H1 (cell line): ENCODE results near the gene SPTY2D1. TPM values are rescaled to one million over a fixed set of nuclear protein-coding genes. Genes with fewer than 3 reads are reported as not detected.

Experiments
- polyA plus RNA-seq, 7 experiments: library from polyadenylated mRNA; depleted of rRNA in 3 of 7; stranded (reverse) in 5 of 7; unstranded in 2 of 7; fragments of >200 nt in 5 of 7; fragments of 200-250 nt in 2 of 7; gene quantifications; 1 replicate in 5 of 7; 2 replicates in 1 of 7; 4 replicates in 1 of 7; pipeline versions ENCODE4 v1.2.1 to v1.2.3, GENCODE V29; 2011 to 2013; ENCODE audit warnings: missing spikeins in 2 of 7, mixed read lengths in 2 of 7
- total RNA-seq: library from RNA; stranded (reverse); fragmentation: NEBNext Ultra II Directional; extraction: Animal tissue kit (Norgen Biotek cat#: 25700); gene quantifications from 2 replicates; pipeline ENCODE4 v1.2.1, GENCODE V29; 2021

SPTY2D1 gene
- total and polyA plus RNA-seq, 2 of the 8 experiments (the other 6 are each of a cell fraction or from before 2014, with no cell fraction given), result 4.9 to 17.6 TPM

Other genes with a start within 250 kb of the SPTY2D1 start
- gene LDHA, start 239.8 kb downstream of the SPTY2D1 start, total RNA-seq, result 480 and 486 TPM in 2 replicates
- 241 and 443 TPM in 2 replicates for gene LDHA, start 239.8 kb downstream of the SPTY2D1 start, polyA plus RNA-seq (2011; rRNA removed)
- 0.88 and 0.96 TPM in 2 replicates for gene LDHC, start 222.0 kb downstream of the SPTY2D1 start, total RNA-seq
- gene LDHC, start 222.0 kb downstream of the SPTY2D1 start, polyA plus RNA-seq (2011; rRNA removed), result 0.39 and 1.2 TPM in 2 replicates
- not detected in 2 replicates for gene LDHAL6A, start 178.5 kb downstream of the SPTY2D1 start, total RNA-seq
- gene LDHAL6A, start 178.5 kb downstream of the SPTY2D1 start, polyA plus RNA-seq (2011; rRNA removed), result not detected in 2 replicates
- 50.8 and 58.2 TPM in 2 replicates for gene TSG101, start 107.4 kb downstream of the SPTY2D1 start, total RNA-seq
- 138 and 151 TPM in 2 replicates for gene TSG101, start 107.4 kb downstream of the SPTY2D1 start, polyA plus RNA-seq (2011; rRNA removed)
- 6.0 and 7.3 TPM in 2 replicates for gene UEVLD, start 45.6 kb downstream of the SPTY2D1 start, total RNA-seq
- gene UEVLD, start 45.6 kb downstream of the SPTY2D1 start, polyA plus RNA-seq (2011; rRNA removed), result 3.6 and 4.1 TPM in 2 replicates
- gene MISFA, start 34.6 kb downstream of the SPTY2D1 start, total RNA-seq, result 3.8 and 4.1 TPM in 2 replicates
- gene MISFA, start 34.6 kb downstream of the SPTY2D1 start, polyA plus RNA-seq (2011; rRNA removed), result 0.33 and 0.51 TPM in 2 replicates
- 1.7 and 2.0 TPM in 2 replicates for gene TMEM86A, start 64.4 kb upstream of the SPTY2D1 start, total RNA-seq
- 1.5 and 2.4 TPM in 2 replicates for gene TMEM86A, start 64.4 kb upstream of the SPTY2D1 start, polyA plus RNA-seq (2011; rRNA removed)
- not detected in 2 replicates for gene IGSF22, start 91.8 kb upstream of the SPTY2D1 start, total RNA-seq
- 0.06 and 0.14 TPM in 2 replicates for gene IGSF22, start 91.8 kb upstream of the SPTY2D1 start, polyA plus RNA-seq (2011; rRNA removed)
- 6.8 and 8.4 TPM in 2 replicates for gene PTPN5, start 157.5 kb upstream of the SPTY2D1 start, total RNA-seq
- gene PTPN5, start 157.5 kb upstream of the SPTY2D1 start, polyA plus RNA-seq (2011; rRNA removed), result 12.9 and 18.9 TPM in 2 replicates